PC-3 (cell line): ENCODE measurements around the gene FLT3. TPM values are rescaled to one million over a fixed set of nuclear protein-coding genes. Genes with fewer than 3 reads are reported as not detected.

ENCODE experiments used
- ATAC-seq: fragments of 200-7000 bp; cut with Tn5 transposase; 2 replicates; pipeline ENCODE4 v1.9.1; 2020; ENCODE audit warnings: mild to moderate bottlenecking, moderate library complexity
- BruUV-seq: library from RNA; stranded (reverse); fragments of 400-500 nt; replicated peaks from 2 replicates; lab custom pipeline; 2021; lab: Mats Ljungman, UMichigan
- CTCF ChIA-PET: fragments of 300-600 bp; sonication (Branson Sonifier 250); formaldehyde crosslinking; loops from one replicate; lab custom pipeline; 2022; ENCODE audit warnings: antibody characterized with exemption; lab: Charles Lee
- POLR2A ChIA-PET: fragments of 300-600 bp; sonication (Branson Sonifier 250); formaldehyde crosslinking; loops from one replicate; lab custom pipeline; 2022; ENCODE audit warnings: antibody characterized with exemption; ENCODE audit not compliant: unreplicated experiment; lab: Charles Lee
- DNase-seq: peaks from one replicate; pipeline ENCODE4 v3.0.0-alpha.2; 2015
- H2AFZ ChIP-seq: fragments of 300-600 bp; sonication (generic); 2 replicates; pipeline ENCODE4 v1.6.0; 2016; ENCODE audit warnings: antibody characterized with exemption, low read length
- H3F3A ChIP-seq: fragments of 300-600 bp; sonication (generic); one replicate; pipeline ENCODE4 v1.6.0; 2017; ENCODE audit warnings: antibody characterized with exemption, low read length, control low read depth, mild to moderate bottlenecking; ENCODE audit not compliant: unreplicated experiment
- H3K27ac ChIP-seq: fragments of 300-600 bp; sonication (generic); 2 replicates; pipeline ENCODE4 v1.5.1; 2016; ENCODE audit warnings: mild to moderate bottlenecking, low read length
- H3K27me3 ChIP-seq: fragments of 300-600 bp; sonication (generic); 2 replicates; pipeline ENCODE4 v1.6.1; 2016; ENCODE audit warnings: low read length, mixed read lengths
- H3K36me3 ChIP-seq: fragments of 300-600 bp; sonication (generic); 2 replicates; pipeline ENCODE4 v1.6.1; 2016; ENCODE audit warnings: low read depth, mixed run types, low read length, mixed read lengths
- H3K4me1 ChIP-seq: fragments of 300-600 bp; sonication (generic); 2 replicates; pipeline ENCODE4 v1.5.1; 2016; ENCODE audit warnings: low read length; ENCODE audit not compliant: insufficient read depth
- H3K4me2 ChIP-seq: fragments of 300-600 bp; sonication (generic); 2 replicates; pipeline ENCODE4 v1.6.0; 2016; ENCODE audit warnings: low read length
- H3K4me3 ChIP-seq: fragments of 300-600 bp; sonication (generic); 2 replicates; pipeline ENCODE4 v1.5.1; 2016; ENCODE audit warnings: mild to moderate bottlenecking, low read length, mixed read lengths
- H3K79me2 ChIP-seq: fragments of 300-600 bp; sonication (generic); 2 replicates; pipeline ENCODE4 v1.6.1; 2017; ENCODE audit warnings: low read length, mixed read lengths
- H3K9ac ChIP-seq: fragments of 300-600 bp; sonication (generic); 2 replicates; pipeline ENCODE4 v1.6.0; 2016; ENCODE audit warnings: mild to moderate bottlenecking, low read length
- H3K9me2 ChIP-seq: fragments of 300-600 bp; sonication (generic); replicated peaks from 2 replicates; pipeline ENCODE4 v1.6.1; 2016; ENCODE audit warnings: mixed run types, low read length, mixed read lengths
- H3K9me3 ChIP-seq: fragments of 300-600 bp; sonication (generic); 2 replicates; pipeline ENCODE4 v1.6.1; 2016; ENCODE audit warnings: low read length, mixed read lengths
- H4K20me1 ChIP-seq: fragments of 300-600 bp; sonication (generic); 2 replicates; pipeline ENCODE4 v1.6.1; 2016; ENCODE audit warnings: low read length, mixed read lengths
- EZH2 ChIP-seq: fragments of 300-600 bp; sonication (generic); IDR thresholded peaks from one replicate; pipeline ENCODE4 v1.6.1; 2017; ENCODE audit warnings: antibody characterized with exemption, mild to moderate bottlenecking, low read length; ENCODE audit not compliant: unreplicated experiment
- EZH2phosphoT487 ChIP-seq: fragments of 300-600 bp; sonication (generic); IDR thresholded peaks from 2 replicates; pipeline ENCODE4 v1.6.1; 2018; ENCODE audit warnings: mild to moderate bottlenecking, antibody characterized with exemption, low read length, borderline replicate concordance
- intact Hi-C: fragments of 100-400 bp; cut with micrococcal nuclease; formaldehyde crosslinking; loops from 2 replicates; pipeline ENCODE4 v1.9.0; 2023
- total RNA-seq: library from RNA; depleted of rRNA; stranded (reverse); fragments of >200 nt; gene quantifications from 2 replicates; pipeline ENCODE4 v1.2.3, GENCODE V29; 2014
- TF ChIP-seq, protein P1 (sequence below): fragments of 300-600 bp; sonication (generic); conservative IDR thresholded peaks from 2 replicates; pipeline ENCODE4 v1.5.1; 2017; ENCODE audit warnings: antibody characterized with exemption, low read depth, mild to moderate bottlenecking, low read length

FLT3 gene
- total RNA-seq, 1 experiment from 2014 or later, result not detected

- ATAC-seq (no peak), DNase-seq (no peak)
- Histone ChIP-seq H4K20me1 (no peaks in the 10 kb centered on the region), H3K9me3 (no peaks in the 10 kb centered on the region), H3K36me3 (no peaks in the 10 kb centered on the region), H3K9ac (no peak overlapping the region), H3K27me3 (peaks cover 30% of the 10 kb centered on the region), H3F3A (no peaks in the 10 kb centered on the region), H3K27ac (no peak overlapping the region), H3K4me2 (no peak overlapping the region), H3K4me1 (no peaks in the 10 kb centered on the region), H2AFZ (no peak overlapping the region), H3K9me2 (no peaks in the 10 kb centered on the region), H3K4me3 (no peak overlapping the region), H3K79me2 (no peaks in the 10 kb centered on the region)
- no peak for TF ChIP-seq EZH2phosphoT487
- no peak for TF ChIP-seq EZH2
- TF ChIP-seq, protein P1, sequence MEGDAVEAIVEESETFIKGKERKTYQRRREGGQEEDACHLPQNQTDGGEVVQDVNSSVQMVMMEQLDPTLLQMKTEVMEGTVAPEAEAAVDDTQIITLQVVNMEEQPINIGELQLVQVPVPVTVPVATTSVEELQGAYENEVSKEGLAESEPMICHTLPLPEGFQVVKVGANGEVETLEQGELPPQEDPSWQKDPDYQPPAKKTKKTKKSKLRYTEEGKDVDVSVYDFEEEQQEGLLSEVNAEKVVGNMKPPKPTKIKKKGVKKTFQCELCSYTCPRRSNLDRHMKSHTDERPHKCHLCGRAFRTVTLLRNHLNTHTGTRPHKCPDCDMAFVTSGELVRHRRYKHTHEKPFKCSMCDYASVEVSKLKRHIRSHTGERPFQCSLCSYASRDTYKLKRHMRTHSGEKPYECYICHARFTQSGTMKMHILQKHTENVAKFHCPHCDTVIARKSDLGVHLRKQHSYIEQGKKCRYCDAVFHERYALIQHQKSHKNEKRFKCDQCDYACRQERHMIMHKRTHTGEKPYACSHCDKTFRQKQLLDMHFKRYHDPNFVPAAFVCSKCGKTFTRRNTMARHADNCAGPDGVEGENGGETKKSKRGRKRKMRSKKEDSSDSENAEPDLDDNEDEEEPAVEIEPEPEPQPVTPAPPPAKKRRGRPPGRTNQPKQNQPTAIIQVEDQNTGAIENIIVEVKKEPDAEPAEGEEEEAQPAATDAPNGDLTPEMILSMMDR, result no peak
- intact Hi-C loops, result no loop called here
- BruUV-seq, result no TSS peak
- POLR2A ChIA-PET, result no interaction called here
- CTCF ChIA-PET, result no interaction called here
These were observed 121.9 kb downstream of the FLT3 start for GRCh38 chr13:27978301-27978968.

GRCh38 chr13:27977476-27978300 lies 122.7 kb downstream of the FLT3 start:
- Histone ChIP-seq H3K4me2 (no peak overlapping the region), H3K4me3 (no peak overlapping the region), H3K9me3 (no peaks in the 10 kb centered on the region), H3K9ac (no peak overlapping the region), H3K79me2 (no peaks in the 10 kb centered on the region), H3K9me2 (no peaks in the 10 kb centered on the region), H2AFZ (no peak overlapping the region), H3F3A (no peaks in the 10 kb centered on the region), H3K27me3 (peaks cover 30% of the 10 kb centered on the region), H3K36me3 (no peaks in the 10 kb centered on the region), H4K20me1 (no peaks in the 10 kb centered on the region), H3K4me1 (no peaks in the 10 kb centered on the region), H3K27ac (no peak overlapping the region)
- TF ChIP-seq, protein P1, result no peak
- TF ChIP-seq EZH2 (no peak), EZH2phosphoT487 (no peak)
- intact Hi-C loops, result no loop called here
- POLR2A ChIA-PET, result no interaction called here
- CTCF ChIA-PET, result no interaction called here
- DNase-seq, result no peak
- no peak for ATAC-seq
- BruUV-seq, result no TSS peak
